A673 (cell line): ENCODE data around the gene APOC3. TPM values are rescaled to one million over a fixed set of nuclear protein-coding genes. Genes with fewer than 3 reads are reported as not detected.

Experiments used
- BruUV-seq: library from RNA; stranded (reverse); fragments of 400-500 nt; replicated peaks from 2 replicates; lab custom pipeline; 2021; lab: Mats Ljungman, UMichigan
- CTCF ChIA-PET: fragments of 300-600 bp; sonication (Branson Sonifier 250); formaldehyde crosslinking; loops from one replicate; lab custom pipeline; 2022; ENCODE audit warnings: antibody characterized with exemption; lab: Charles Lee
- POLR2A ChIA-PET: fragments of 300-600 bp; sonication (Branson Sonifier 250); formaldehyde crosslinking; loops from one replicate; lab custom pipeline; 2022; ENCODE audit warnings: antibody characterized with exemption; ENCODE audit not compliant: low non-redundant PET; lab: Charles Lee
- DNase-seq: peaks from one replicate; pipeline ENCODE4 v3.0.0-alpha.2; 2015; ENCODE audit warnings: low spot score
- H3K27ac ChIP-seq: fragments of 200-600 bp; sonication (generic); 2 replicates; pipeline ENCODE4 v1.5.1; 2016; ENCODE audit warnings: mixed run types, low read depth, mild to moderate bottlenecking, mixed read lengths, antibody characterized with exemption, low read length; ENCODE audit not compliant: poor library complexity, severe bottlenecking
- H3K27me3 ChIP-seq: fragments of 200-600 bp; sonication (generic); replicated peaks from 2 replicates; pipeline ENCODE4 v1.6.1; 2017; ENCODE audit warnings: mixed run types, low read depth, mild to moderate bottlenecking, mixed read lengths, antibody characterized with exemption, low read length; ENCODE audit not compliant: insufficient read depth, poor library complexity
- H3K36me3 ChIP-seq: fragments of 200-600 bp; sonication (generic); 2 replicates; pipeline ENCODE4 v1.6.1; 2016; ENCODE audit warnings: mixed run types, mild to moderate bottlenecking, mixed read lengths, antibody characterized with exemption, low read length; ENCODE audit not compliant: insufficient read depth, poor library complexity, severe bottlenecking
- H3K4me1 ChIP-seq: fragments of 200-600 bp; sonication (generic); 2 replicates; pipeline ENCODE4 v1.6.1; 2017; ENCODE audit warnings: mixed run types, mild to moderate bottlenecking, mixed read lengths, antibody characterized with exemption, low read length; ENCODE audit not compliant: insufficient read depth, poor library complexity, severe bottlenecking
- H3K4me3 ChIP-seq: fragments of 200-600 bp; sonication (generic); 2 replicates; pipeline ENCODE4 v1.5.1; 2016; ENCODE audit warnings: low read depth, mixed run types, mild to moderate bottlenecking, mixed read lengths, low read length; ENCODE audit not compliant: poor library complexity, severe bottlenecking
- H3K9me3 ChIP-seq: fragments of 200-600 bp; sonication (generic); 2 replicates; pipeline ENCODE4 v1.6.1; 2016; ENCODE audit warnings: mixed run types, low read depth, mild to moderate bottlenecking, mixed read lengths, antibody characterized with exemption, low read length; ENCODE audit not compliant: poor library complexity, severe bottlenecking
- EZH2 ChIP-seq: fragments of 200-600 bp; sonication (generic); IDR thresholded peaks from 2 replicates; pipeline ENCODE4 v1.6.1; 2017; ENCODE audit warnings: borderline replicate concordance, low read depth, mild to moderate bottlenecking, mixed read lengths, antibody characterized with exemption, low read length; ENCODE audit not compliant: poor library complexity, severe bottlenecking
- intact Hi-C: fragments of 100-400 bp; cut with micrococcal nuclease; formaldehyde crosslinking; loops from one replicate; pipeline ENCODE4 v1.10.0; 2022; ENCODE audit not compliant: unreplicated experiment
- total RNA-seq: library from RNA; stranded (reverse); gene quantifications from 2 replicates; pipeline ENCODE4 v1.2.3, GENCODE V29; 2021
- TF ChIP-seq, protein P1 (sequence below): fragments of 300-800, 200-600 bp; sonication (generic); conservative IDR thresholded peaks from 2 replicates; pipeline ENCODE4 v1.5.1; 2017; ENCODE audit warnings: low read depth, mild to moderate bottlenecking, antibody characterized with exemption, low read length, moderate library complexity, mixed read lengths

The APOC3 gene
- total RNA-seq, 1 experiment from 2014 or later, result not detected

GRCh38 chr11:116808262-116809175, 21.2 kb upstream of the APOC3 start:
- POLR2A ChIA-PET, result no interaction called here
- CTCF ChIA-PET, result no interaction called here

DNA sequence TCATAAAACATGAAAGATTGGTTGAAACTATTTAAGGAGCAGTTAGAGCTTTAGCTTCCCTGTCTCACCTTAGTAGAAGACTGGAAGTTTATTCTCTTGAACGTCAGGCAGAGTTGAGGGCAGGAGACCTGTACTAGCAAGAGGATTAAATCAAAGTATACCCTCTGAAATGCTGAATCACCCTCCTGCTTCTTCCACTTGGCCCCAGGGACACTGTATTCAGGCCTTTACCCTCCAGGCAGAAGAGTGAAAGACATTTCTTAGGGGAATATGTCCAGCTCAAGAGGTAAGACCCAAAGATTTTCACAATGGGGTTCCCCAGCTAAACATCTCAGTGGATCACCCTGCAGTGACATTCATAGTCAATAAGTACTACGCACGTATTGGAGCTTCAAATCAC, 18.5 kb upstream of the APOC3 start:
- Histone ChIP-seq H3K9me3 (no peaks in the 10 kb centered on the region), H3K36me3 (no peaks in the 10 kb centered on the region), H3K4me1 (no peaks in the 10 kb centered on the region), H3K27ac (no peak overlapping the region), H3K27me3 (no peaks in the 10 kb centered on the region), H3K4me3 (no peak overlapping the region)
- DNase-seq, result no peak
- ChIA-PET POLR2A (no interaction called here), CTCF (interaction anchor here (0.8 kb wide), 1 partner anchor 20 kb away, joined by 10 read pairs; the partner anchor contains the start of gene APOA5)
- BruUV-seq, result no TSS peak
- no peak for TF ChIP-seq EZH2
- TF ChIP-seq, protein P1, sequence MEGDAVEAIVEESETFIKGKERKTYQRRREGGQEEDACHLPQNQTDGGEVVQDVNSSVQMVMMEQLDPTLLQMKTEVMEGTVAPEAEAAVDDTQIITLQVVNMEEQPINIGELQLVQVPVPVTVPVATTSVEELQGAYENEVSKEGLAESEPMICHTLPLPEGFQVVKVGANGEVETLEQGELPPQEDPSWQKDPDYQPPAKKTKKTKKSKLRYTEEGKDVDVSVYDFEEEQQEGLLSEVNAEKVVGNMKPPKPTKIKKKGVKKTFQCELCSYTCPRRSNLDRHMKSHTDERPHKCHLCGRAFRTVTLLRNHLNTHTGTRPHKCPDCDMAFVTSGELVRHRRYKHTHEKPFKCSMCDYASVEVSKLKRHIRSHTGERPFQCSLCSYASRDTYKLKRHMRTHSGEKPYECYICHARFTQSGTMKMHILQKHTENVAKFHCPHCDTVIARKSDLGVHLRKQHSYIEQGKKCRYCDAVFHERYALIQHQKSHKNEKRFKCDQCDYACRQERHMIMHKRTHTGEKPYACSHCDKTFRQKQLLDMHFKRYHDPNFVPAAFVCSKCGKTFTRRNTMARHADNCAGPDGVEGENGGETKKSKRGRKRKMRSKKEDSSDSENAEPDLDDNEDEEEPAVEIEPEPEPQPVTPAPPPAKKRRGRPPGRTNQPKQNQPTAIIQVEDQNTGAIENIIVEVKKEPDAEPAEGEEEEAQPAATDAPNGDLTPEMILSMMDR, result no peak
- intact Hi-C loops, result no loop called here

More at GRCh38 chr11:116808262-116809175, 21.2 kb upstream of the APOC3 start:
- H3K4me3 ChIP-seq, result no peak overlapping the region
- no peaks in the 10 kb centered on the region for H3K4me1 ChIP-seq
- intact Hi-C loops, result no loop called here
- DNase-seq, result no peak
- H3K36me3 ChIP-seq, result no peaks in the 10 kb centered on the region
- H3K27ac ChIP-seq, result no peak overlapping the region
- BruUV-seq, result no TSS peak
- H3K9me3 ChIP-seq, result no peaks in the 10 kb centered on the region
- H3K27me3 ChIP-seq, result no peaks in the 10 kb centered on the region
- TF ChIP-seq EZH2, result no peak
- TF ChIP-seq, protein P1, result no peak

- no peak overlapping the region for H3K27ac ChIP-seq
- no peak for DNase-seq
- no peaks in the 10 kb centered on the region for H3K4me1 ChIP-seq
- TF ChIP-seq EZH2, result no peak
- TF ChIP-seq, protein P1, result no peak
- no peaks in the 10 kb centered on the region for H3K9me3 ChIP-seq
- BruUV-seq, result no TSS peak
- H3K36me3 ChIP-seq, result no peaks in the 10 kb centered on the region
- no peaks in the 10 kb centered on the region for H3K27me3 ChIP-seq
- ChIA-PET CTCF (no interaction called here), POLR2A (no interaction called here)
- intact Hi-C loops, result no loop called here
- H3K4me3 ChIP-seq, result no peak overlapping the region
Measured at GRCh38 chr11:116812109-116812508, 17.6 kb upstream of the APOC3 start.
